HG02884 (cell line): ENCODE results near the gene KCNE3.

Experiments
- ATAC-seq: cut with Tn5 transposase; IDR thresholded peaks from one replicate; pipeline ENCODE4 v1.9.1; 2021; ENCODE audit warnings: mild to moderate bottlenecking, moderate library complexity; ENCODE audit not compliant: unreplicated experiment

KCNE3 gene, protein sequence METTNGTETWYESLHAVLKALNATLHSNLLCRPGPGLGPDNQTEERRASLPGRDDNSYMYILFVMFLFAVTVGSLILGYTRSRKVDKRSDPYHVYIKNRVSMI

GRCh38 chr11:74466916-74467885, at the start of gene KCNE3:
Gene KCNE3 (minus strand): TSS chr11:74467549. CDS start chr11:74457563, 9,986 bp downstream.
- no peak for ATAC-seq

- no peak for ATAC-seq
Observed at GRCh38 chr11:74507582-74507981, 40.2 kb upstream of the KCNE3 start.

DNA sequence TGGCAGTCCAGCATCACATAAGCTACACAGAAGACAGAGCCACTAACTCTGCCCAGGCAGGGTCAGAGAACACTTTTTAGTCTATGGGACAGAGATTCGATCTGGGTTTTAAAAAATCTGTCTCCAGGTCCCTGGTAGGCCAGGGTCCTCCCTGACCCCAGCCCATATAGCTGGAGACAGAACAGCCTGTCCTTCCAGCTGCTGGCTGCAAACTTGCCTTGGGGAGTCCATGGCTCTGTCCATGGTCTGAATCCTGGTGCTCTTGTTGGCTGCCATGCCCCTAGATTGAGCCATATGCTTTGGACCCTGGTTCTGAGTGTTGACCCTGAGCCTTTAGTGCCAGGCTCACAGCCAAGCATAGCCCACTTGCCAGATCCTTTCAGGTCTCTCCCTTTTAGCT, 39.5 kb upstream of the KCNE3 start:
- ATAC-seq, result no peak

GRCh38 chr11:74505911-74506310, 38.6 kb upstream of the KCNE3 start:
- ATAC-seq, result no peak

DNA sequence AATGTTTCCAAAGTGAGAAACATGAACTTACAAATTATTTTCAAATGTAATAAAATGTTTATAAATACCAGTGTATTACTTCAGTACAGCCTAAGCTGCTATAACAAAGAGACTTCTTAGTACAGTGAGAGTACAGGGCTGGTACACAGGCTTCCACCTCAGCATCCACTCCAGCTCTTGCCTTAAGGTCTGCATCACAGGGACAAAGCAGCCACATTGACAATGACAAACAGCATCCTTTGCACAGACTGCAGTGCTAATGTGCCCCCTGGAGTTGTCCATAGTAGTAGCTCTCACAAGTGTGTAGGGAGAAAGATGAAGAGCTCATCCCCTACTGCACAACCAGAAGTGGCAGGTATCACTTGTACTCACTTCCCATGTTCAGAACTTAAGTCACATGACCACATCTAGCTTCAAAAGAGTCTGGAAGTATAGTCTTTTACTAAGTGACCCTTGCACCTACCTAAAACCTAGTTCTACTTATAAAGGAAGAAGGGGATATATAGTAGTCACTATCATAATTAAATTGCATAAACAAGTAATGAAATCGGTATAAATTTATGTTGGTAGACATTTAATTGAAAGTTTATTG, 36.8 kb upstream of the KCNE3 start:
- ATAC-seq, result no peak

DNA sequence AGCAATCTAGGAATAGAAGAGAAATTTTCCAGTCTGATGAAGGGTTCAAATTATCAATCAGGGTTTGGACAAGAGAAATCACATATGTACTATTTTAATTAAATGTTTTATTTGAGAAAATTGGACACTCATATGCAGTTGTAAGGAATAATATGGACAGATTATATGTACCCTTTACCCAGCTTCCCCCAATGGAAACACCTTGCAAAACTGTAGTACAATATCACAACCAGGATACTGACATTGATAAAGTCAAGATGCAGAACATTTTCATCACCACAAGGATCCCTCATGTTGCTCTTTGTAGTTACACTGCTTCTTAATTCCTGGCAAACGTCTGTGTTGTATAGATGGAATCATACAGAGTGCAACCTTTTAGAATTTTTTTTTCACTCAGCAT, 27.6 kb upstream of the KCNE3 start:
- no peak for ATAC-seq

- no peak for ATAC-seq
Observed at GRCh38 chr11:74493791-74494630, 26.7 kb upstream of the KCNE3 start.

- ATAC-seq, result peak; percentile 95
Observed at GRCh38 chr11:74492974-74493790, 25.8 kb upstream of the KCNE3 start, which contains the start of gene LIPT2. Gene LIPT2 (minus strand): TSS chr11:74493724. CDS start chr11:74493703, 21 bp downstream.

GRCh38 chr11:74492084-74492483, 24.7 kb upstream of the KCNE3 start:
- no peak for ATAC-seq

- no peak for ATAC-seq
Observed at GRCh38 chr11:74490941-74491340, 23.6 kb upstream of the KCNE3 start.

DNA sequence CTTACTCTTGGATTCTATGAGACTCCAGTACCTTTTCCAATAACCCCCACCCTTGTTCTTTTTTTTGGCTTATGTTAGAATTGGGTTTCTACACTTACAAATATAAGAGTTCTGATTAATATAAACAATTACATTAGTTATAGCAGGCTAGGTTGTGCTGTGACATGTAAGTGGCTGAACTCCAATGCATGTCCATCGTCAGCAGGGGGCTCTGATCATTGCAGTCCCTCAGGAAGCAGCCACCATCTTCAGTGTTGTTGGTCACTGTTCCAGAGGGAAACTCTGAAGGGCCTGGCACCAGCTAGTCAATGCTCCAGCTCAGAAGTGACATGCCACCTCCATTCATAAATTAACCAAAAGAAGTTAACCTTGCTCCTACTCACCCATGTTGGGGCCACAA, 20.5 kb upstream of the KCNE3 start:
- no peak for ATAC-seq

DNA sequence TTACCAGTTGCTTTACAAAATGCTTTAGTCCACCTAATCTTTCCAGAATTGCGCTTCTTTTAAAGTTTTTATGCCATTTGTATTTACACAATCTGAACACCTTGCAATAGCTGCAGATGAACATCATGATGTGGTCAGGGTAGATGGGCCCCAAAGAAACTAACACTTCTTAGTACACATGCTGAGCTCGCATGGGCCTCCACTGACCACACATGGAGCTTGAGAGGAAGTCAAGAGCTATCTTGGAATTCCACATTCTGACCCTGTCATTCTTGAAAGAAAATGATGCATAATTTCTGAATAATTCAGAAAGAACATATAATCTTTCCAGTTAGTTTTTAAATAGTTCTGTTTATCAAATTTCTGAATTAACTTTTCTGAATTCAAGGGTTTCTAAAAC, 18.5 kb upstream of the KCNE3 start:
- ATAC-seq, result no peak

DNA sequence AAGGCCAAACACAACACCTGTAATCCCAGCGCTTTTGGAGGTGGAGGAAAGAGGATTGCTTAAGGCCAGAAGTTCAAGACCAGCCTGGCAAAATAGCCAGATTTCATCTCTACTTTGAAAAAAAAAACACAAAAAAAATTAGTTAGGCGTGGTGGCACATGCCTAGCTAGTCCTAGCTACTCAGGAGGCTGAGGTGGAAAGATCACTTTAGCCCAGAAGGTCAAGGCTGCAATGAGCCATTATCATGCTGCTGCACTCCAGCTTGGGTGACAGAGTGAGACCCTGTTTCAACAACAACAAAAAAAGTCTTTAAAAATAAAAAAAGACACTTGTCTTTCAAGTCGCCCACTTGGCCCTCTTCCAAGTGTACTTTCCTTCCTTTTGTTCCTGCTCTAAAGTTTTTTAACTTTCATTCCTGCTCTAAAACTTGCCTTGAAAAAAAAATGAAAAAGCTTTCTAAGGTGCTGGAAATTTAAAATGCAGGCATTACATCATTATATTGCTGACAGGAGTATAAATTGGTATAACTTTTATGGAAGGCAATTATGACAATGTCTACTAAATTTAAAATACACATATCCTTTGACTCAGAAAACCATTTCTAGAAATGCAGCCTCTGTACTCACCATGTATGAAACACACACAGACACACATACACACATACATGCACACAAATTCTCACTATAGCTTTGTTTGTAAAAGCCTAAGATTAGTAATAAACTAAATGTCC, 13.5 kb upstream of the KCNE3 start:
- no peak for ATAC-seq

GRCh38 chr11:74479732-74480123, 12.4 kb upstream of the KCNE3 start:
- no peak for ATAC-seq

- ATAC-seq, result no peak
Observed at GRCh38 chr11:74478877-74479731, 11.8 kb upstream of the KCNE3 start.

DNA sequence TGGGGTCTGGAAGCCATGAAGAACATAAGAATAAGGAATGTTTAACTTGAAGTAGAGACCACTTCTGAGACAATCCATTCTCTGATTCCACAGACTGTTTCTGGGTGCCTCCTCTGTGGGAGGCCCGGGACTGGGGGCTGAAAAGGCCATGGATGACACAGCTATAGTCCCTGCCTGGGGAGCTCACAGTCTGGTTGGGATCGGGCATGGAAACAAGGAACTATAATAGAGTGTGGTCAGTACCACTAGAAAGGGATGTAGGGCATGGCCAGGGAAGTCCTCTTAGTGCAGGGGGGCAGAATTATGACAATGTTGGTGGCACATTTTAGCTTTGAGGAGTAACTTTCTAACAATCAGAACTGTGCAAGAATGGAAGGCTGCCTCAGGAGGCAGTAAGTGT, 9.2 kb upstream of the KCNE3 start:
- no peak for ATAC-seq

DNA sequence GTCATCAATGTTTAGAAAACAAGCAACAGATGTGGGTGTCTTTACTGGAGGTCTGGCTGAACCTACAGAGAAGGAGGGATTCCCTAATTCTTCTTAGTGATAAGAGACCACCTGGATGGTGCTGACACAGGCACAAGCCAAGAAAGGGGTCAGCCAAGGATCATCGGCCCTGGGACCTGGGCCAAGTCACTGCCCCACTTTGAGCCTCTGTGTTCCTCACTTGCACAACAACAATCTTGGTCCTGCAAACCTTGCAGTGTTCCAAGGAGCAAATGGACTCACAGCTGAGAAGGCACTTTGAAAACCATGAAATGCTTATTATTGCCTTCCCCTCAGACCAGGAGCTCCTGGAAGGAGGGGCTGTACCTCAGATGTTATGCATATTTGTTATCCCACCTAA, 7.0 kb upstream of the KCNE3 start:
- no peak for ATAC-seq

DNA sequence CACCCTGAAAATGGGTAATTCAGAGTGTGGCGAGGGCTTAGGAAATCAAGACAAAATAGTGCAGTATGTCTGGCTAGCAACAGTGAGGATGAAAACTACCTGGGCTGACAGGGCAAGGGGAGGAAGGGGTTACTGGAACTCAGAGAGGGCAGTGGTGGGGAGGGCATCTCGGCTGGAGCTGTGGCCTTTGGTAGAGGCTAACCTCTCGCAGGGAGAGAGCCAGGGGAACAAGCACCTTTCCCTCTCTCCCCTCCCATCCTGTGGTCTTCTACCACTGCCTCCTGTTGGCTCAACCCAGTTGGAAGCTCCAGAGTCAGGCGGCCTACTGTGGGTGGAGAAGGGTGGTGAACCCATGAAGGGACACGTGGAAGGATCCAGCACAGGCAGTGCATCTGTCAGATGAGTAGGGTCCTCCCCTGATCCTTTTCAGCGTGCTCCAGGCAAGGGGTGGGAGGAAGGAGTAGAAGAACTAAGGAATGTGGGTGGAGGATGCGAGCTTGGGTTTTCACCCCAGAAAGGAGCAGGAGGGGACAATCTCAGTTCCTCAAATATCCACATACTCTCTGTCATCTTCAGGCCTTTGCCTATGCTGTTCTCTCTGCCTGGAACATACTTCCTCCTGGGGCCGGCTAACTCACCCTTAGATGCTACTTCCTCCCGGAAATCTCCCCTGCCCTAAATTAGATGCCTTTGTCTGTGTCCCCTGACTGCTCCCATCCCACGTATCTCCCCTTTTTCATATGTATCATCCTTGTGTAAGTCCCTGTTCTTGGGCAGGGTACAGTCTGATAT, 6.2 kb upstream of the KCNE3 start:
- ATAC-seq, result no peak
